ENCODE results near the gene EDN3. TPM values are rescaled to one million over a fixed set of nuclear protein-coding genes. Genes with fewer than 3 reads are reported as not detected.

The EDN3 gene
- total and polyA plus RNA-seq, 4 donors: 0.12 to 3.6 (median 0.31) TPM

DNA sequence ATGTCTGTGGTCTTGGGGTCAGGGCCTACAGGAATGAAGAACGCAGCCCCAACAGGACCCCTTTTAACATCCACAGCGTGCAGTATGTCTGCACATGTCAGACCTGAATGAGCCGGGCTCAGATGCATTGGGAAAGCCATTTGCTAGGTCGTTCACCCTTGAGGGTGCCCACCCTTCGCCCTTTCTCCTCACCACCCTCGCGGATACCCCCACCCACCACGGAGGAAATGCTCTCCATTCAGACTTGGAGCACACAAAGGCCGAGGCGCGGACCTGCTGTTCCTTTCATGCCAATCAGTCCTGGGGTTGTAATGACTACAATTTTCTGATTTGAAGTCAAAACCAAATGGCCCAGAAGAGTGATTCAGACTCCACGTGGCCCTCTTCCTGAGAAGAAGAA, 62.7 kb downstream of the EDN3 start:
- H3K9ac ChIP-seq (ENCODE audit: insufficient read depth in 1 of 2, low read length in 2 of 2): no peak overlapping the region
- 81 to 82% methylated on average over 12 of the region's 12 CpGs for WGBS, 2 donors
- no peaks in the 10 kb centered on the region for H3K4me1 ChIP-seq (ENCODE audit: control insufficient read depth in 5 of 5, insufficient read depth in 5 of 5, low read length in 5 of 5)
- DNase-seq: no peak
- no peak for TF ChIP-seq CTCF (IDR thresholded peaks at IDR 0.05; ENCODE audit: control extremely low read depth, extremely low read depth)
- ATAC-seq (ENCODE audit: insufficient read depth, low FRiP score): no peak
- no peak overlapping the region for H3K4me3 ChIP-seq
- no peaks in the 10 kb centered on the region for H3K27me3 ChIP-seq (ENCODE audit: control insufficient read depth in 3 of 3, insufficient read depth in 3 of 3, low read length in 2 of 3)
- H3K27ac ChIP-seq (ENCODE audit: low read depth in 1 of 2, low read length in 1 of 2): no peak overlapping the region
- H3K36me3 ChIP-seq (ENCODE audit: control insufficient read depth in 4 of 4, insufficient read depth in 4 of 4, low read length in 4 of 4): no peaks in the 10 kb centered on the region
- peaks cover 0 to 3% (median 0%) of the 10 kb centered on the region in 4 donors for H3K9me3 ChIP-seq (ENCODE audit: control insufficient read depth in 4 of 4, insufficient read depth in 3 of 4, low read length in 3 of 4)

DNA sequence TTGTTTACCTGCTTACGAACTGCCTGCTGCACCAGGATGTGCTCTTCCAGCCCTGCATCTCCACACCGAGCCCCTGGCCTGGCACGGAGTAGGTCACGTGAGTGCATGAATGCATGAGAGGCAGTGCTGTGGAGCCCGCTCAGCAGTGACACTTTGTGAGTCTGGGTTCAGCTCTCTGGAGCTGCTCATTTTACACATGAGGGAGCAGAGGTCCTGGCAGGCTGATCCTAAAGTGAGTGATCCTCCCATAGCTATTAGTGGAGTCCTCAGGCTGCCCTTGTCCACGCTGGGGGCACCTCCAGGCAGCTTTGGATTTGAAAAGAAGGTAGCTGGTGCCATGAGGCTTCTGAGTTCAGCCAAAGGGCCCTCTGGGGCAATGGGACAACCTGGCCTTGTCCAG, 64.2 kb downstream of the EDN3 start:
- Histone ChIP-seq H3K4me3 (no peak overlapping the region), H3K36me3 (ENCODE audit: control insufficient read depth in 4 of 4, insufficient read depth in 4 of 4, low read length in 4 of 4) (no peaks in the 10 kb centered on the region), H3K9ac (ENCODE audit: insufficient read depth in 1 of 2, low read length in 2 of 2) (no peak overlapping the region), H3K4me1 (ENCODE audit: control insufficient read depth in 5 of 5, insufficient read depth in 5 of 5, low read length in 5 of 5) (no peaks in the 10 kb centered on the region), H3K27ac (ENCODE audit: low read depth in 1 of 2, low read length in 1 of 2) (no peak overlapping the region), H3K9me3 (ENCODE audit: control insufficient read depth in 4 of 4, insufficient read depth in 3 of 4, low read length in 3 of 4) (peaks cover 0 to 2% (median 0%) of the 10 kb centered on the region in 4 donors), H3K27me3 (ENCODE audit: control insufficient read depth in 3 of 3, insufficient read depth in 3 of 3, low read length in 2 of 3) (no peaks in the 10 kb centered on the region)
- ATAC-seq (ENCODE audit: insufficient read depth, low FRiP score) (no peak), DNase-seq (no peak)
- WGBS, 2 donors: 79 to 91% methylated on average over 6 of the region's 6 CpGs
- no peak for TF ChIP-seq CTCF (IDR thresholded peaks at IDR 0.05; ENCODE audit: control extremely low read depth, extremely low read depth)

DNA sequence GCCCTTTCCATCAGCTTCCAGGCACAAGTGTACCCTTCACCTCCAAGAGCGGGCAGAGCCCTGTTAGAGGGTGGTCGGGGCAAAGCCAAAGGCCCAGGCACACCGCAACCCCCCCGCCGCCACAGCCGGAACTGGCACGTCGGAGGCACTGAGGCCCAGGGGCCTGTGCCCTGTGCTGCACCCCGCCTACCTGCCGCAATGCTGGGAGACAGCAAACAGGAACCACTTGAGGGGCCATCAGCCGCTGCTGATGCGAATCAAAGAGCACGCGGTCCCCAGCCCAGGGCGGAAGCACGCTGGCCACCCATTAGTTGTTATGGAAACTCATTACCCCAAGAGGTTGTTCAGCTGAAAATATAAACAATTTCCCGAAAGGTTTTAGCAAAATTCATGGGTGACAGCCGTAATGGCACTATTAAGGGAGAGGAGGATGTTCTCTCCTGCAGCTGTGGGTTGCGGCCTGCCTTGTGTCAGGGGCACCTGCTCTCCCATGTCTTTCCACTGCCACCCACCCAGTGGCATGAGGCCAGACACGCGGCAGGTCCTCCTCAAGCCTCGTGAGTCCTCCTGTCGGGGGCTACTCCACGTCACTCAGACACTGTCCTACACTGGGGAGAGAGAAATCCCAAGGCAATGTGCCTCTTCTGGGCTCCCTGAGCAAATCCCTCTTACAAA, 65.3 kb downstream of the EDN3 start:
- Histone ChIP-seq H3K27me3 (ENCODE audit: control insufficient read depth in 3 of 3, insufficient read depth in 3 of 3, low read length in 2 of 3) (no peaks in the 10 kb centered on the region), H3K36me3 (ENCODE audit: control insufficient read depth in 4 of 4, insufficient read depth in 4 of 4, low read length in 4 of 4) (no peaks in the 10 kb centered on the region), H3K4me1 (ENCODE audit: control insufficient read depth in 5 of 5, insufficient read depth in 5 of 5, low read length in 5 of 5) (no peaks in the 10 kb centered on the region), H3K4me3 (no peak overlapping the region), H3K9me3 (ENCODE audit: control insufficient read depth in 4 of 4, insufficient read depth in 3 of 4, low read length in 3 of 4) (peaks cover 0 to 1% (median 0%) of the 10 kb centered on the region in 4 donors), H3K9ac (ENCODE audit: insufficient read depth in 1 of 2, low read length in 2 of 2) (no peak overlapping the region), H3K27ac (ENCODE audit: low read depth in 1 of 2, low read length in 1 of 2) (no peak overlapping the region)
- 83 to 93% methylated on average over 24 of the region's 24 CpGs for WGBS, 2 donors
- no peak for TF ChIP-seq CTCF (IDR thresholded peaks at IDR 0.05; ENCODE audit: control extremely low read depth, extremely low read depth)
- no peak for DNase-seq
- ATAC-seq (ENCODE audit: insufficient read depth, low FRiP score): no peak

- TF ChIP-seq CTCF (IDR thresholded peaks at IDR 0.05; ENCODE audit: control extremely low read depth, extremely low read depth): no peak
- WGBS, 2 donors: 69 to 79% methylated on average over 6 of the region's 6 CpGs
- H3K9ac ChIP-seq (ENCODE audit: insufficient read depth in 1 of 2, low read length in 2 of 2): no peak overlapping the region
- ATAC-seq (ENCODE audit: insufficient read depth, low FRiP score): no peak
- no peak for DNase-seq
- no peaks in the 10 kb centered on the region for H3K36me3 ChIP-seq (ENCODE audit: control insufficient read depth in 4 of 4, insufficient read depth in 4 of 4, low read length in 4 of 4)
- H3K9me3 ChIP-seq (ENCODE audit: control insufficient read depth in 4 of 4, insufficient read depth in 3 of 4, low read length in 3 of 4): no peaks in the 10 kb centered on the region
- H3K4me1 ChIP-seq (ENCODE audit: control insufficient read depth in 5 of 5, insufficient read depth in 5 of 5, low read length in 5 of 5): peaks cover 0 to 1% (median 0%) of the 10 kb centered on the region in 5 donors
- H3K27ac ChIP-seq (ENCODE audit: low read depth in 1 of 2, low read length in 1 of 2): no peak overlapping the region
- no peak overlapping the region for H3K4me3 ChIP-seq
- no peaks in the 10 kb centered on the region for H3K27me3 ChIP-seq (ENCODE audit: control insufficient read depth in 3 of 3, insufficient read depth in 3 of 3, low read length in 2 of 3)
Measured at GRCh38 chr20:59371431-59371830, 71.0 kb downstream of the EDN3 start.
